Activated B cell treated with CpG ODN at 0.5 μM for 24 hours (primary cell): ENCODE measurements around the gene JAK1. TPM values are rescaled to one million over a fixed set of nuclear protein-coding genes. Genes with fewer than 3 reads are reported as not detected.

ENCODE experiments used
- ATAC-seq: fragments of 200-7000 bp; cut with Tn5 transposase; one replicate; pipeline ENCODE4 v1.10.0; 2021; ENCODE audit warnings: low read depth, mild to moderate bottlenecking, moderate library complexity
- CTCF ChIA-PET: fragments of 350-600 bp; sonication (Branson Sonifier 250); formaldehyde crosslinking; loops from one replicate; lab custom pipeline; 2021; ENCODE audit warnings: antibody characterized with exemption; lab: Charles Lee
- POLR2A ChIA-PET: fragments of 350-600 bp; sonication (Branson Sonifier 250); formaldehyde crosslinking; loops from one replicate; lab custom pipeline; 2021; ENCODE audit warnings: antibody characterized with exemption; lab: Charles Lee
- DNase-seq: peaks from one replicate; pipeline ENCODE4 v3.0.0; 2022
- H3K27ac Mint-ChIP-seq: one replicate; pipeline ENCODE4 v1.8.0; 2020; ENCODE audit warnings: mixed read lengths
- H3K27me3 Mint-ChIP-seq: one replicate; pipeline ENCODE4 v1.8.0; 2021; ENCODE audit warnings: mixed read lengths
- H3K36me3 Mint-ChIP-seq: one replicate; pipeline ENCODE4 v1.8.0; 2021; ENCODE audit warnings: low read depth, mixed read lengths
- H3K4me1 Mint-ChIP-seq: one replicate; pipeline ENCODE4 v1.8.0; 2021; ENCODE audit warnings: mixed read lengths
- H3K4me3 Mint-ChIP-seq: one replicate; pipeline ENCODE4 v1.8.0; 2020; ENCODE audit warnings: mild to moderate bottlenecking, mixed read lengths
- H3K9me3 Mint-ChIP-seq: one replicate; pipeline ENCODE4 v1.8.0; 2020; ENCODE audit warnings: mixed read lengths
- CTCF ChIP-seq: fragments of 200-600 bp; IDR thresholded peaks from one replicate; pipeline ENCODE4 v1.8.0; 2022; ENCODE audit warnings: antibody characterized with exemption, mild to moderate bottlenecking
- intact Hi-C: fragments of 100-400 bp; cut with micrococcal nuclease; formaldehyde crosslinking; loops from one replicate; pipeline ENCODE4 v1.15.1; 2024
- total RNA-seq: library from RNA; stranded (reverse); gene quantifications from 2 replicates; pipeline ENCODE4 v1.2.3, GENCODE V29; 2022

JAK1 gene
- total RNA-seq, 1 donor from 2014 or later, result 215 TPM

GRCh38 chr1:64936956-64937355 is 29.4 kb downstream of the JAK1 start:
- ChIA-PET CTCF (no interaction called here), POLR2A (interaction anchor here (0.6 to 0.9 kb wide), 2 partner anchors 8 to 29 kb away, joined by 3 to 10 read pairs; no protein-coding TSS in a partner anchor)
- Mint-ChIP-seq H3K4me1 (peaks cover 88% of the 10 kb centered on the region), H3K27ac (no peak overlapping the region), H3K36me3 (peaks cover 12% of the 10 kb centered on the region), H3K9me3 (peaks cover 3% of the 10 kb centered on the region), H3K4me3 (no peak overlapping the region), H3K27me3 (no peaks in the 10 kb centered on the region)
- DNase-seq (no peak), ATAC-seq (no peak)
- no peak for TF ChIP-seq CTCF
- intact Hi-C loops, result no loop called here

GRCh38 chr1:64935551-64936155 is 30.7 kb downstream of the JAK1 start:
- POLR2A ChIA-PET, result no interaction called here
- Mint-ChIP-seq H3K36me3 (peaks cover 20% of the 10 kb centered on the region), H3K27ac (no peak overlapping the region), H3K27me3 (no peaks in the 10 kb centered on the region), H3K4me1 (peaks cover 83% of the 10 kb centered on the region), H3K4me3 (no peak overlapping the region), H3K9me3 (peaks cover 3% of the 10 kb centered on the region)
- CTCF ChIA-PET, result no interaction called here
- no peak for ATAC-seq
- intact Hi-C loops, result no loop called here
- no peak for DNase-seq
- no peak for TF ChIP-seq CTCF

- ATAC-seq (no peak), DNase-seq (no peak)
- H3K27me3 Mint-ChIP-seq, result no peaks in the 10 kb centered on the region
- H3K4me3 Mint-ChIP-seq, result no peak overlapping the region
- peaks cover 82% of the 10 kb centered on the region for H3K4me1 Mint-ChIP-seq
- intact Hi-C loops, result loop anchor here (5.0 kb wide), 1 partner anchor 38 kb away; no protein-coding TSS in a partner anchor
- H3K36me3 Mint-ChIP-seq, result peaks cover 23% of the 10 kb centered on the region
- CTCF ChIA-PET, result interaction anchor here (1.3 kb wide), 1 partner anchor 15 kb away, joined by 3 read pairs; no protein-coding TSS in a partner anchor
- POLR2A ChIA-PET, result interaction anchor here (1.6 kb wide), 1 partner anchor 21 kb away, joined by 3 read pairs; no protein-coding TSS in a partner anchor
- H3K27ac Mint-ChIP-seq, result no peak overlapping the region
- TF ChIP-seq CTCF, result no peak
- H3K9me3 Mint-ChIP-seq, result peaks cover 3% of the 10 kb centered on the region
These were observed 31.5 kb downstream of the JAK1 start for GRCh38 chr1:64934878-64935275.

- DNase-seq, result no peak
- peaks cover 84% of the 10 kb centered on the region for H3K4me1 Mint-ChIP-seq
- H3K27ac Mint-ChIP-seq, result peak overlapping the region; percentile 62
- ChIA-PET POLR2A (interaction anchor here (0.6 to 1.6 kb wide), 2 partner anchors 21 to 32 kb away, joined by 3 read pairs; partner anchors contain the start of gene JAK1), CTCF (interaction anchor here (1.3 kb wide), 1 partner anchor 16 kb away, joined by 3 read pairs; no protein-coding TSS in a partner anchor)
- ATAC-seq, result no peak
- peaks cover 27% of the 10 kb centered on the region for H3K36me3 Mint-ChIP-seq
- no peak for TF ChIP-seq CTCF
- H3K9me3 Mint-ChIP-seq, result peaks cover 3% of the 10 kb centered on the region
- no peak overlapping the region for H3K4me3 Mint-ChIP-seq
- intact Hi-C loops, result loop anchor here (5.0 kb wide), 1 partner anchor 37 kb away; no protein-coding TSS in a partner anchor
- no peaks in the 10 kb centered on the region for H3K27me3 Mint-ChIP-seq
These were observed 32.1 kb downstream of the JAK1 start for GRCh38 chr1:64934115-64934877.
